MM.1S (cell line): Measurements from ENCODE around the gene RNASE13.

Experiments
- DNase-seq: peaks from one replicate; pipeline ENCODE4 v3.0.0-alpha.2; 2015
- H2AFZ ChIP-seq: fragments of 300-600 bp; sonication (generic); 2 replicates; pipeline ENCODE4 v1.6.0; 2016; ENCODE audit warnings: antibody characterized with exemption, low read length
- H3F3A ChIP-seq: fragments of 300-600 bp; sonication (generic); 2 replicates; pipeline ENCODE4 v1.6.1; 2016; ENCODE audit warnings: mild to moderate bottlenecking, antibody characterized with exemption, low read length, moderate library complexity, mixed read lengths; ENCODE audit not compliant: insufficient read depth
- H3K27ac ChIP-seq: fragments of 300-600 bp; sonication (generic); 2 replicates; pipeline ENCODE4 v1.5.1; 2016; ENCODE audit warnings: mild to moderate bottlenecking, low read length
- H3K27me3 ChIP-seq: fragments of 300-600 bp; sonication (generic); replicated peaks from 2 replicates; pipeline ENCODE4 v1.6.0; 2016; ENCODE audit warnings: low read length; ENCODE audit not compliant: insufficient read depth
- H3K36me3 ChIP-seq: fragments of 300-600 bp; sonication (generic); replicated peaks from 2 replicates; pipeline ENCODE4 v1.6.1; 2016; ENCODE audit warnings: mild to moderate bottlenecking, low read length, mixed read lengths; ENCODE audit not compliant: insufficient read depth
- H3K4me1 ChIP-seq: fragments of 300-600 bp; sonication (generic); 2 replicates; pipeline ENCODE4 v1.6.1; 2016; ENCODE audit warnings: low read length, mixed read lengths
- H3K4me2 ChIP-seq: fragments of 300-600 bp; sonication (generic); 2 replicates; pipeline ENCODE4 v1.6.0; 2016; ENCODE audit warnings: low read depth, low read length
- H3K4me3 ChIP-seq: fragments of 300-600 bp; sonication (generic); 2 replicates; pipeline ENCODE4 v1.5.1; 2016; ENCODE audit warnings: low read length, mixed read lengths
- H3K79me2 ChIP-seq: fragments of 300-600 bp; sonication (generic); 2 replicates; pipeline ENCODE4 v1.6.1; 2016; ENCODE audit warnings: mixed run types, low read length, mixed read lengths
- H3K9ac ChIP-seq: fragments of 300-600 bp; sonication (generic); 2 replicates; pipeline ENCODE4 v1.6.1; 2016; ENCODE audit warnings: low read length, mixed read lengths
- H3K9me2 ChIP-seq: fragments of 300-600 bp; sonication (generic); replicated peaks from 2 replicates; pipeline ENCODE4 v1.6.1; 2016; ENCODE audit warnings: mild to moderate bottlenecking, low read length, mixed read lengths; ENCODE audit not compliant: insufficient read depth
- H3K9me3 ChIP-seq: fragments of 300-600 bp; sonication (generic); replicated peaks from 2 replicates; pipeline ENCODE4 v1.6.1; 2016; ENCODE audit warnings: mild to moderate bottlenecking, low read length, mixed read lengths; ENCODE audit not compliant: insufficient read depth
- H4K20me1 ChIP-seq: fragments of 300-600 bp; sonication (generic); 2 replicates; pipeline ENCODE4 v1.6.1; 2016; ENCODE audit warnings: mild to moderate bottlenecking, low read length, moderate library complexity, mixed read lengths; ENCODE audit not compliant: insufficient read depth
- EZH2 ChIP-seq: fragments of 300-600 bp; sonication (generic); optimal IDR thresholded peaks from 2 replicates; pipeline ENCODE3; 2017; ENCODE audit warnings: low read depth, mild to moderate bottlenecking, antibody characterized with exemption, low read length, mixed read lengths
- EZH2phosphoT487 ChIP-seq: fragments of 300-600 bp; sonication (generic); IDR thresholded peaks from 2 replicates; pipeline ENCODE4 v1.6.1; 2018; ENCODE audit warnings: antibody characterized with exemption, low read length
- TF ChIP-seq, protein P1 (sequence below): fragments of 300-600 bp; sonication (generic); IDR thresholded peaks from 2 replicates; pipeline ENCODE4 v1.5.1; 2016; ENCODE audit warnings: antibody characterized with exemption, low read length, mixed read lengths

RNASE13 gene

GRCh38 chr14:21056520-21057163 lies 22.0 kb upstream of the RNASE13 start:
- H3K36me3 ChIP-seq, result no peaks in the 10 kb centered on the region
- no peaks in the 10 kb centered on the region for H3F3A ChIP-seq
- no peak for TF ChIP-seq EZH2
- TF ChIP-seq, protein P1, sequence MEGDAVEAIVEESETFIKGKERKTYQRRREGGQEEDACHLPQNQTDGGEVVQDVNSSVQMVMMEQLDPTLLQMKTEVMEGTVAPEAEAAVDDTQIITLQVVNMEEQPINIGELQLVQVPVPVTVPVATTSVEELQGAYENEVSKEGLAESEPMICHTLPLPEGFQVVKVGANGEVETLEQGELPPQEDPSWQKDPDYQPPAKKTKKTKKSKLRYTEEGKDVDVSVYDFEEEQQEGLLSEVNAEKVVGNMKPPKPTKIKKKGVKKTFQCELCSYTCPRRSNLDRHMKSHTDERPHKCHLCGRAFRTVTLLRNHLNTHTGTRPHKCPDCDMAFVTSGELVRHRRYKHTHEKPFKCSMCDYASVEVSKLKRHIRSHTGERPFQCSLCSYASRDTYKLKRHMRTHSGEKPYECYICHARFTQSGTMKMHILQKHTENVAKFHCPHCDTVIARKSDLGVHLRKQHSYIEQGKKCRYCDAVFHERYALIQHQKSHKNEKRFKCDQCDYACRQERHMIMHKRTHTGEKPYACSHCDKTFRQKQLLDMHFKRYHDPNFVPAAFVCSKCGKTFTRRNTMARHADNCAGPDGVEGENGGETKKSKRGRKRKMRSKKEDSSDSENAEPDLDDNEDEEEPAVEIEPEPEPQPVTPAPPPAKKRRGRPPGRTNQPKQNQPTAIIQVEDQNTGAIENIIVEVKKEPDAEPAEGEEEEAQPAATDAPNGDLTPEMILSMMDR, result no peak
- no peak overlapping the region for H3K9ac ChIP-seq
- H2AFZ ChIP-seq, result no peak overlapping the region
- no peak overlapping the region for H3K4me2 ChIP-seq
- no peaks in the 10 kb centered on the region for H4K20me1 ChIP-seq
- H3K79me2 ChIP-seq, result no peaks in the 10 kb centered on the region
- H3K9me2 ChIP-seq, result no peaks in the 10 kb centered on the region
- no peaks in the 10 kb centered on the region for H3K9me3 ChIP-seq
- no peak for DNase-seq
- H3K4me1 ChIP-seq, result no peaks in the 10 kb centered on the region
- no peak overlapping the region for H3K27ac ChIP-seq
- no peaks in the 10 kb centered on the region for H3K27me3 ChIP-seq
- H3K4me3 ChIP-seq, result no peak overlapping the region

DNA sequence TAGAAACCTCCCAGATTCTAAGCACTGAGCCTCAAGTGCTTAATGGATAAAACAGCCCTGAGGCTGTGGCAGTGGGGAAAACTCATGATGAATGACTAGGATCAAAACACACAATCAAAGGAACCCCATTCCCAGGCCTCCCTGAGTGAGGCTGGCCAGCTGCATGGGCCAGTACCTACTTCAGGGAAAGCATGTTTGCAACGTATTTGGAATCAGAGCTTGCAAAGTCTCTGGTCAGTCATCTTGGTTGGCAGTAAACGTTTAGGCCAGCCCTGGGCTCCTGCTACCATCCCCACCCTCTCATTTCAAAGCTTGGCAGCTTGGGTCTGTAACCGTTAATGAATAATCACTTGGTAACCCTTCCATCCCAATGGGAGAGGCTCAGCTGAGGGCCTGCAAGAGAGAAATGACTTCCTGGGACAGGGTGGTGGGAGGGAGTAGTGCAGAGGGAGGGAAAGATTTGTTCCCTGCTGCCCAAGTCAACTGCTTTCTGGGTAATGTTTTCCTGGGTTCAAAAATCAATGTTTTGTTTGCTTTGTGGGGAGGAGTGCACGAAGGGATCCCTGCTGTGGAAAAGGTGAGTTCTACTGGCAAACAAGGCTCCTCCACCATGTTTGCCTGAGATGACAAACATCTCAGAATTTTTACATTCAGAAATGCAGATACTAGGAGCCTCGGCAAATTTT lies 21.0 kb upstream of the RNASE13 start:
- Histone ChIP-seq H2AFZ (no peak overlapping the region), H3K4me1 (no peaks in the 10 kb centered on the region), H4K20me1 (no peaks in the 10 kb centered on the region), H3K36me3 (no peaks in the 10 kb centered on the region), H3K9me2 (no peaks in the 10 kb centered on the region), H3K9me3 (no peaks in the 10 kb centered on the region), H3K9ac (no peak overlapping the region), H3F3A (no peaks in the 10 kb centered on the region), H3K27me3 (no peaks in the 10 kb centered on the region), H3K79me2 (no peaks in the 10 kb centered on the region), H3K27ac (no peak overlapping the region), H3K4me3 (no peak overlapping the region), H3K4me2 (no peak overlapping the region)
- DNase-seq, result no peak
- no peak for TF ChIP-seq EZH2phosphoT487
- TF ChIP-seq, protein P1, result no peak
- TF ChIP-seq EZH2, result no peak

GRCh38 chr14:21054768-21055145 lies 20.1 kb upstream of the RNASE13 start:
- Histone ChIP-seq H2AFZ (no peak overlapping the region), H3K9me3 (no peaks in the 10 kb centered on the region), H3K4me2 (no peak overlapping the region), H3K27me3 (no peaks in the 10 kb centered on the region), H3F3A (no peaks in the 10 kb centered on the region), H3K27ac (no peak overlapping the region), H3K4me1 (no peaks in the 10 kb centered on the region), H3K36me3 (no peaks in the 10 kb centered on the region), H3K9ac (no peak overlapping the region), H3K4me3 (no peak overlapping the region), H4K20me1 (no peaks in the 10 kb centered on the region), H3K79me2 (no peaks in the 10 kb centered on the region), H3K9me2 (no peaks in the 10 kb centered on the region)
- DNase-seq, result no peak
- no peak for TF ChIP-seq EZH2phosphoT487
- TF ChIP-seq, protein P1, result no peak
- TF ChIP-seq EZH2, result no peak
